T follicular helper cell (primary cell): ENCODE results near the gene RTN4RL1.

ENCODE experiments used
- DNase-seq: peaks from one replicate; pipeline ENCODE4 v3.0.0-alpha.2; 2020; ENCODE audit warnings: low read depth

The RTN4RL1 gene

GRCh38 chr17:1977583-1978395 is 47.3 kb downstream of the RTN4RL1 start:
- no peak for DNase-seq

- DNase-seq, result no peak
Measured at GRCh38 chr17:1976683-1977064, 48.5 kb downstream of the RTN4RL1 start.

- DNase-seq, result no peak
Measured at GRCh38 chr17:1976000-1976682, 49.0 kb downstream of the RTN4RL1 start.

- DNase-seq, result no peak
Measured at GRCh38 chr17:1975573-1975972, 49.6 kb downstream of the RTN4RL1 start.

- DNase-seq, result no peak
Measured at GRCh38 chr17:1972487-1973160, 52.5 kb downstream of the RTN4RL1 start.

- DNase-seq, result no peak
Measured at GRCh38 chr17:1970843-1971384, 54.2 kb downstream of the RTN4RL1 start.

GRCh38 chr17:1969712-1970111 is 55.4 kb downstream of the RTN4RL1 start:
- DNase-seq, result no peak

GRCh38 chr17:1967213-1967612 is 57.9 kb downstream of the RTN4RL1 start:
- DNase-seq, result no peak

GRCh38 chr17:1966274-1967086 is 58.7 kb downstream of the RTN4RL1 start:
- DNase-seq, result no peak

GRCh38 chr17:1965556-1966273 is 59.4 kb downstream of the RTN4RL1 start:
- DNase-seq, result no peak

- DNase-seq, result no peak
Measured at GRCh38 chr17:1963250-1963649, 61.9 kb downstream of the RTN4RL1 start.

- DNase-seq, result no peak
Measured at GRCh38 chr17:1961189-1961588, 63.9 kb downstream of the RTN4RL1 start.

GRCh38 chr17:1960545-1960912 is 64.6 kb downstream of the RTN4RL1 start:
- DNase-seq, result no peak

- DNase-seq, result no peak
Measured at GRCh38 chr17:1959871-1960544, 65.1 kb downstream of the RTN4RL1 start.

GRCh38 chr17:1958134-1958881 is 66.8 kb downstream of the RTN4RL1 start:
- no peak for DNase-seq

- DNase-seq, result no peak
Measured at GRCh38 chr17:1957037-1957436, 68.1 kb downstream of the RTN4RL1 start.

GRCh38 chr17:1956134-1956533 is 69.0 kb downstream of the RTN4RL1 start:
- DNase-seq, result no peak

- DNase-seq, result no peak
Measured at GRCh38 chr17:1953831-1954230, 71.3 kb downstream of the RTN4RL1 start.

GRCh38 chr17:1951920-1952319 is 73.2 kb downstream of the RTN4RL1 start:
- DNase-seq, result no peak

GRCh38 chr17:1949754-1950153 is 75.4 kb downstream of the RTN4RL1 start:
- DNase-seq, result no peak
